ENCODE results near the gene ZNF148.

GRCh38 chr3:125359700-125360099 is 15.4 kb downstream of the ZNF148 start:
- TF ChIP-seq, protein P1, sequence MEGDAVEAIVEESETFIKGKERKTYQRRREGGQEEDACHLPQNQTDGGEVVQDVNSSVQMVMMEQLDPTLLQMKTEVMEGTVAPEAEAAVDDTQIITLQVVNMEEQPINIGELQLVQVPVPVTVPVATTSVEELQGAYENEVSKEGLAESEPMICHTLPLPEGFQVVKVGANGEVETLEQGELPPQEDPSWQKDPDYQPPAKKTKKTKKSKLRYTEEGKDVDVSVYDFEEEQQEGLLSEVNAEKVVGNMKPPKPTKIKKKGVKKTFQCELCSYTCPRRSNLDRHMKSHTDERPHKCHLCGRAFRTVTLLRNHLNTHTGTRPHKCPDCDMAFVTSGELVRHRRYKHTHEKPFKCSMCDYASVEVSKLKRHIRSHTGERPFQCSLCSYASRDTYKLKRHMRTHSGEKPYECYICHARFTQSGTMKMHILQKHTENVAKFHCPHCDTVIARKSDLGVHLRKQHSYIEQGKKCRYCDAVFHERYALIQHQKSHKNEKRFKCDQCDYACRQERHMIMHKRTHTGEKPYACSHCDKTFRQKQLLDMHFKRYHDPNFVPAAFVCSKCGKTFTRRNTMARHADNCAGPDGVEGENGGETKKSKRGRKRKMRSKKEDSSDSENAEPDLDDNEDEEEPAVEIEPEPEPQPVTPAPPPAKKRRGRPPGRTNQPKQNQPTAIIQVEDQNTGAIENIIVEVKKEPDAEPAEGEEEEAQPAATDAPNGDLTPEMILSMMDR (conservative IDR thresholded peaks at IDR 0.05; ENCODE audit: low read depth, low read length) = no peak
- TF ChIP-seq EZH2 (IDR thresholded peaks at IDR 0.05; ENCODE audit: borderline replicate concordance, low read depth, low read length, poor library complexity, severe bottlenecking) = no peak
